NCI-H146 (cell line): ENCODE results near the gene ARIH1.

Source experiments
- DNase-seq: peaks from one replicate; lab custom pipeline; 2025; lab: John Stamatoyannopoulos, UW

ARIH1 gene

GRCh38 chr15:72540606-72541237 lies 66.6 kb downstream of the ARIH1 start:
- DNase-seq: no peak

- DNase-seq: no peak
These were observed 67.5 kb downstream of the ARIH1 start for GRCh38 chr15:72541674-72542073.

- no peak for DNase-seq
These were observed 71.0 kb downstream of the ARIH1 start for GRCh38 chr15:72545156-72545555.

GRCh38 chr15:72554471-72555425 lies 80.6 kb downstream of the ARIH1 start:
- no peak for DNase-seq

- no peak for DNase-seq
These were observed 85.7 kb downstream of the ARIH1 start for GRCh38 chr15:72559781-72560180.

- DNase-seq: no peak
These were observed 86.3 kb downstream of the ARIH1 start for GRCh38 chr15:72560458-72560857.

GRCh38 chr15:72562386-72562785 lies 88.3 kb downstream of the ARIH1 start:
- no peak for DNase-seq

- no peak for DNase-seq
These were observed 88.7 kb downstream of the ARIH1 start for GRCh38 chr15:72562878-72563277.

GRCh38 chr15:72564091-72564490 lies 90.0 kb downstream of the ARIH1 start:
- DNase-seq: no peak

GRCh38 chr15:72566973-72567372 lies 92.8 kb downstream of the ARIH1 start:
- no peak for DNase-seq

- DNase-seq: no peak
These were observed 95.9 kb downstream of the ARIH1 start for GRCh38 chr15:72570059-72570458.

GRCh38 chr15:72579814-72580213 lies 105.7 kb downstream of the ARIH1 start:
- DNase-seq: no peak

- DNase-seq: no peak
These were observed 109.9 kb downstream of the ARIH1 start for GRCh38 chr15:72584006-72584405.

GRCh38 chr15:72585025-72585424 lies 110.9 kb downstream of the ARIH1 start:
- DNase-seq: no peak

GRCh38 chr15:72585476-72586058 lies 111.4 kb downstream of the ARIH1 start:
- DNase-seq: no peak

GRCh38 chr15:72588096-72588495 lies 114.0 kb downstream of the ARIH1 start:
- no peak for DNase-seq

- DNase-seq: no peak
These were observed 116.3 kb downstream of the ARIH1 start for GRCh38 chr15:72590427-72590826.

GRCh38 chr15:72591361-72591760 lies 117.2 kb downstream of the ARIH1 start:
- no peak for DNase-seq

- DNase-seq: no peak
These were observed 118.0 kb downstream of the ARIH1 start for GRCh38 chr15:72592097-72592496.

GRCh38 chr15:72592676-72593075 lies 118.5 kb downstream of the ARIH1 start:
- DNase-seq: no peak

GRCh38 chr15:72593838-72594237 lies 119.7 kb downstream of the ARIH1 start:
- DNase-seq: no peak

- peak; percentile 2 for DNase-seq
These were observed 125.8 kb downstream of the ARIH1 start for GRCh38 chr15:72599855-72600464.

GRCh38 chr15:72604794-72605193 lies 130.7 kb downstream of the ARIH1 start:
- DNase-seq: no peak
